CD4-positive, alpha-beta T cell (primary cell): Measurements from ENCODE around the gene CITED2. TPM values are rescaled to one million over a fixed set of nuclear protein-coding genes. Genes with fewer than 3 reads are reported as not detected.

Source experiments
- ATAC-seq: fragments of 200-7000 bp; cut with Tn5 transposase; one replicate; pipeline ENCODE4 v1.10.0; 2022; ENCODE audit warnings: mild to moderate bottlenecking; ENCODE audit not compliant: poor library complexity
- CTCF ChIA-PET: fragments of 350-600 bp; sonication (Branson Sonifier 250); formaldehyde crosslinking; loops from one replicate; lab custom pipeline; 2021; ENCODE audit warnings: antibody characterized with exemption, inconsistent platforms; lab: Charles Lee
- POLR2A ChIA-PET: fragments of 350-600 bp; sonication (Branson Sonifier 250); formaldehyde crosslinking; loops from one replicate; lab custom pipeline; 2021; ENCODE audit warnings: antibody characterized with exemption, inconsistent platforms; lab: Charles Lee
- DNase-seq, 14 experiments: peaks; one replicate each; pipeline ENCODE4 v3.0.0-alpha.2; 2013 to 2020; ENCODE audit warnings: mixed read lengths in 2 of 14
- H3K27ac ChIP-seq, 2 donors: one replicate each; pipeline versions ENCODE4 v1.5.1 to v1.7.0; 2013; ENCODE audit warnings: low read length in 2 of 2, low read depth in 1 of 2, mild to moderate bottlenecking in 1 of 2
- H3K27me3 ChIP-seq, 2 experiments: 1 replicate in 1 of 2; 2 replicates in 1 of 2; pipeline versions ENCODE4 v1.6.1 to v1.7.0; 2013; ENCODE audit warnings: low read length in 2 of 2, control low read depth in 1 of 2, mild to moderate bottlenecking in 1 of 2, moderate library complexity in 1 of 2; ENCODE audit not compliant: insufficient read depth in 2 of 2, control insufficient read depth in 1 of 2
- H3K36me3 ChIP-seq: one replicate; pipeline ENCODE4 v1.6.1; 2013; ENCODE audit warnings: low read length, control low read depth; ENCODE audit not compliant: insufficient read depth
- H3K4me1 ChIP-seq: one replicate; pipeline ENCODE4 v1.6.1; 2013; ENCODE audit warnings: low read length, control low read depth; ENCODE audit not compliant: insufficient read depth
- H3K4me3 ChIP-seq: one replicate; pipeline ENCODE4 v1.5.1; 2013; ENCODE audit warnings: mild to moderate bottlenecking, low read length, moderate library complexity
- H3K9me3 ChIP-seq, 2 experiments: 1 replicate in 1 of 2; 2 replicates in 1 of 2; pipeline versions ENCODE4 v1.6.1 to v1.7.0; 2013; ENCODE audit warnings: low read length in 2 of 2, mild to moderate bottlenecking in 2 of 2, control low read depth in 1 of 2, moderate library complexity in 1 of 2; ENCODE audit not compliant: control insufficient read depth in 1 of 2, insufficient read depth in 1 of 2
- H3K27ac Mint-ChIP-seq: one replicate; pipeline ENCODE4 v1.8.0; 2020; ENCODE audit warnings: mixed read lengths
- H3K27me3 Mint-ChIP-seq: one replicate; pipeline ENCODE4 v1.8.0; 2021; ENCODE audit warnings: mixed read lengths
- H3K36me3 Mint-ChIP-seq: one replicate; pipeline ENCODE4 v1.8.0; 2021; ENCODE audit warnings: low read depth, mixed read lengths
- H3K4me1 Mint-ChIP-seq: one replicate; pipeline ENCODE4 v1.8.0; 2021; ENCODE audit warnings: low read depth, mixed read lengths
- H3K4me3 Mint-ChIP-seq: one replicate; pipeline ENCODE4 v1.8.0; 2020; ENCODE audit warnings: mild to moderate bottlenecking, mixed read lengths
- H3K9me3 Mint-ChIP-seq: one replicate; pipeline ENCODE4 v1.8.0; 2020; ENCODE audit warnings: mixed read lengths
- CTCF ChIP-seq: fragments of 200-600 bp; IDR thresholded peaks from one replicate; pipeline ENCODE4 v1.8.0; 2022; ENCODE audit warnings: antibody characterized with exemption, mild to moderate bottlenecking
- intact Hi-C, 2 experiments: fragments of 100-400 bp; cut with DNase I in 1 of 2; cut with micrococcal nuclease in 1 of 2; formaldehyde crosslinking; loops; one replicate each; pipeline versions ENCODE4 v1.15.1 to v1.9.0; 2023 to 2025; cut with DNase I, micrococcal nuclease
- total RNA-seq, 174 experiments: library from RNA in 2 of 174; stranded (reverse) in 2 of 174; gene quantifications; one replicate each; pipeline ENCODE4 v1.2.3 and lab custom pipeline; 2021 to 2026

CITED2 gene
- total RNA-seq, 2 experiments from 2014 or later = 181 to 185 TPM

GRCh38 chr6:139392794-139393193, 18.3 kb upstream of the CITED2 start:
- H3K27ac Mint-ChIP-seq = no peak overlapping the region
- no peak for TF ChIP-seq CTCF
- H3K27me3 Mint-ChIP-seq = no peaks in the 10 kb centered on the region
- no peaks in the 10 kb centered on the region for H3K36me3 ChIP-seq
- no peaks in the 10 kb centered on the region for H3K4me1 Mint-ChIP-seq
- ChIA-PET CTCF (interaction anchor here (0.8 to 1.2 kb wide), 2 partner anchors 21 to 631 kb away, joined by 3 read pairs; no protein-coding TSS in a partner anchor), POLR2A (interaction anchor here (1.2 kb wide), 1 partner anchor 18 kb away, joined by 4 read pairs; the partner anchor contains the start of gene CITED2)
- no peaks in the 10 kb centered on the region for H3K9me3 Mint-ChIP-seq
- no peaks in the 10 kb centered on the region for H3K36me3 Mint-ChIP-seq
- H3K4me1 ChIP-seq = no peaks in the 10 kb centered on the region
- H3K4me3 ChIP-seq = no peak overlapping the region
- no peaks in the 10 kb centered on the region for H3K9me3 ChIP-seq
- H3K27ac ChIP-seq = no peak overlapping the region
- H3K4me3 Mint-ChIP-seq = no peak overlapping the region
- no peak for DNase-seq
- H3K27me3 ChIP-seq = no peaks in the 10 kb centered on the region
- intact Hi-C loops = loop anchor here in 1 of 2 experiments (1.0 kb wide), 1 partner anchor 20 kb away; no protein-coding TSS in a partner anchor
- ATAC-seq = no peak

GRCh38 chr6:139391709-139392108, 17.3 kb upstream of the CITED2 start:
- Histone ChIP-seq H3K36me3 (no peaks in the 10 kb centered on the region), H3K27me3 (no peaks in the 10 kb centered on the region), H3K27ac (no peak overlapping the region), H3K4me1 (no peaks in the 10 kb centered on the region), H3K9me3 (no peaks in the 10 kb centered on the region), H3K4me3 (no peak overlapping the region)
- intact Hi-C loops = loop anchor here in 1 of 2 experiments (1.0 kb wide), 1 partner anchor 21 kb away; no protein-coding TSS in a partner anchor
- DNase-seq (no peak), ATAC-seq (no peak)
- no peaks in the 10 kb centered on the region for H3K27me3 Mint-ChIP-seq
- ChIA-PET CTCF (interaction anchor here (1.2 kb wide), 1 partner anchor 630 kb away, joined by 3 read pairs; no protein-coding TSS in a partner anchor), POLR2A (no interaction called here)
- H3K4me1 Mint-ChIP-seq = no peaks in the 10 kb centered on the region
- no peak overlapping the region for H3K4me3 Mint-ChIP-seq
- no peak for TF ChIP-seq CTCF
- H3K9me3 Mint-ChIP-seq = no peaks in the 10 kb centered on the region
- no peak overlapping the region for H3K27ac Mint-ChIP-seq
- no peaks in the 10 kb centered on the region for H3K36me3 Mint-ChIP-seq

GRCh38 chr6:139390447-139390846, 16.0 kb upstream of the CITED2 start:
- H3K4me3 Mint-ChIP-seq = no peak overlapping the region
- POLR2A ChIA-PET = interaction anchor here (0.6 kb wide), 1 partner anchor 1963 kb away, joined by 3 read pairs; no protein-coding TSS in a partner anchor

More at GRCh38 chr6:139390447-139390846, 16.0 kb upstream of the CITED2 start:
- CTCF ChIA-PET = no interaction called here
- no peaks in the 10 kb centered on the region for H3K27me3 Mint-ChIP-seq
- no peak overlapping the region for H3K4me3 ChIP-seq
- no peaks in the 10 kb centered on the region for H3K4me1 Mint-ChIP-seq
- no peak for ATAC-seq
- intact Hi-C loops = no loop called here
- DNase-seq = no peak
- no peaks in the 10 kb centered on the region for H3K4me1 ChIP-seq
- H3K36me3 Mint-ChIP-seq = no peaks in the 10 kb centered on the region
- H3K27me3 ChIP-seq = no peaks in the 10 kb centered on the region
- H3K27ac Mint-ChIP-seq = no peak overlapping the region
- no peaks in the 10 kb centered on the region for H3K9me3 Mint-ChIP-seq
- H3K36me3 ChIP-seq = no peaks in the 10 kb centered on the region
- H3K27ac ChIP-seq = no peak overlapping the region
- TF ChIP-seq CTCF = no peak
- no peaks in the 10 kb centered on the region for H3K9me3 ChIP-seq
